SK-N-SH (cell line): Measurements from ENCODE around the gene CCR6. TPM values are rescaled to one million over a fixed set of nuclear protein-coding genes. Genes with fewer than 3 reads are reported as not detected.

Source experiments
- CTCF ChIA-PET: fragments of 300-600, 350-600 bp; formaldehyde crosslinking; extraction: SDS; loops from one replicate; lab custom pipeline; 2021; lab: Yijun Ruan, JAX
- POLR2A ChIA-PET: fragments of 350-600 bp; sonication (Branson Sonifier 250); formaldehyde crosslinking; extraction: SDS; loops from one replicate; lab custom pipeline; 2020; ENCODE audit warnings: antibody characterized with exemption, inconsistent platforms; lab: Yijun Ruan, JAX
- DNase-seq: peaks from one replicate; pipeline ENCODE4 v3.0.0; 2012
- H2AFZ ChIP-seq: fragments of 200-600 bp; sonication (generic); 2 replicates; pipeline ENCODE4 v1.8.1; 2016; ENCODE audit warnings: antibody characterized with exemption, mild to moderate bottlenecking, low read depth
- H3F3A ChIP-seq: fragments of 200-600 bp; sonication (generic); replicated peaks from 2 replicates; pipeline ENCODE3; 2016; ENCODE audit warnings: antibody characterized with exemption, mild to moderate bottlenecking; ENCODE audit not compliant: insufficient read depth
- H3K27ac ChIP-seq, 2 experiments: fragments of 200-500 bp in 1 of 2; fragments of 200-600 bp in 1 of 2; sonication (Bioruptor generic) in 1 of 2; sonication (generic), shearing (Covaris generic) in 1 of 2; 2 replicates each; pipeline versions ENCODE4 v1.5.1 to v1.6.1; 2014 to 2016; ENCODE audit warnings: low read depth in 2 of 2, inconsistent platforms in 1 of 2, low read length in 1 of 2, mild to moderate bottlenecking in 1 of 2, mixed read lengths in 1 of 2
- H3K27me3 ChIP-seq: fragments of 200-600 bp; sonication (generic), shearing (Covaris generic); 2 replicates; pipeline ENCODE4 v1.6.1; 2016; ENCODE audit warnings: mixed run types; ENCODE audit not compliant: insufficient read depth
- H3K36me3 ChIP-seq, 2 experiments: fragments of 200-500 bp in 1 of 2; fragments of 200-600 bp in 1 of 2; sonication (Bioruptor generic) in 1 of 2; sonication (generic) in 1 of 2; replicated peaks in 1 of 2; 2 replicates each; pipeline versions ENCODE3 to v1.5.1; 2014 to 2016; ENCODE audit warnings: low read length in 1 of 2, mild to moderate bottlenecking in 1 of 2; ENCODE audit not compliant: insufficient read depth in 2 of 2, control insufficient read depth in 1 of 2
- H3K4me1 ChIP-seq, 2 experiments: fragments of 200-500 bp in 1 of 2; fragments of 200-600 bp in 1 of 2; sonication (Bioruptor generic) in 1 of 2; sonication (generic), shearing (Covaris generic) in 1 of 2; 2 replicates each; pipeline versions ENCODE4 v1.5.1 to v1.6.1; 2014 to 2016; ENCODE audit warnings: low read depth in 1 of 2, low read length in 1 of 2, mixed run types in 1 of 2; ENCODE audit not compliant: insufficient read depth in 2 of 2, control insufficient read depth in 1 of 2
- H3K4me2 ChIP-seq: fragments of 200-600 bp; sonication (generic), shearing (Covaris generic); 2 replicates; pipeline ENCODE4 v1.6.1; 2017; ENCODE audit warnings: mixed run types
- H3K4me3 ChIP-seq, 2 experiments: fragments of 200-500 bp in 1 of 2; fragments of 200-600 bp in 1 of 2; sonication (Bioruptor generic) in 1 of 2; sonication (generic), shearing (Covaris generic) in 1 of 2; 2 replicates each; pipeline versions ENCODE4 v1.5.1 to v1.8.1; 2014 to 2016; ENCODE audit warnings: low read depth in 2 of 2, inconsistent platforms in 1 of 2, low read length in 1 of 2, mild to moderate bottlenecking in 1 of 2, mixed read lengths in 1 of 2, moderate library complexity in 1 of 2
- H3K79me2 ChIP-seq: fragments of 200-600 bp; sonication (generic); 2 replicates; pipeline ENCODE4 v1.8.1; 2017; ENCODE audit warnings: mild to moderate bottlenecking; ENCODE audit not compliant: insufficient read depth
- H3K9ac ChIP-seq: fragments of 200-600 bp; sonication (generic); 2 replicates; pipeline ENCODE4 v1.6.1; 2017; ENCODE audit warnings: mixed run types
- H3K9me2 ChIP-seq: fragments of 200-600 bp; sonication (generic); 2 replicates; pipeline ENCODE4 v1.6.1; 2017; ENCODE audit warnings: mixed run types
- H3K9me3 ChIP-seq: fragments of 200-600 bp; sonication (generic); 2 replicates; pipeline ENCODE4 v1.6.1; 2017; ENCODE audit warnings: mixed run types, mild to moderate bottlenecking, moderate library complexity
- H4K20me1 ChIP-seq: fragments of 200-600 bp; sonication (generic); 2 replicates; pipeline ENCODE4 v1.6.1; 2017; ENCODE audit warnings: mild to moderate bottlenecking, mixed run types; ENCODE audit not compliant: insufficient read depth
- EP300 ChIP-seq, 2 experiments: IDR thresholded peaks; 2 replicates each; pipeline versions ENCODE4 v1.4.0 to v1.6.1; 2012; ENCODE audit warnings: borderline replicate concordance in 1 of 2, low read depth in 1 of 2, low read length in 1 of 2
- FOSL2 ChIP-seq: IDR thresholded peaks from 2 replicates; pipeline ENCODE4 v1.4.0; 2012; ENCODE audit warnings: low read depth, mild to moderate bottlenecking, moderate library complexity, borderline replicate concordance
- FOXJ3 ChIP-seq: sonication (generic); formaldehyde crosslinking; IDR thresholded peaks from 2 replicates; pipeline ENCODE4 v1.5.1; 2020; ENCODE audit warnings: mild to moderate bottlenecking, missing genetic modification reagents
- FOXM1 ChIP-seq: IDR thresholded peaks from 2 replicates; pipeline ENCODE4 v1.4.0; 2012; ENCODE audit warnings: low read depth, mild to moderate bottlenecking
- GATA2 ChIP-seq: sonication (generic); formaldehyde crosslinking; IDR thresholded peaks from 2 replicates; pipeline ENCODE4 v1.5.0; 2020; ENCODE audit warnings: mild to moderate bottlenecking, missing genetic modification reagents
- IRF3 ChIP-seq: fragments of 150-350 bp; IDR thresholded peaks from 2 replicates; pipeline ENCODE4 v1.6.1; 2016; ENCODE audit warnings: mild to moderate bottlenecking, low read depth, low read length
- JUND ChIP-seq: IDR thresholded peaks from 2 replicates; pipeline ENCODE4 v1.4.0; 2012
- NFIC ChIP-seq: IDR thresholded peaks from 2 replicates; pipeline ENCODE4 v1.4.0; 2012; ENCODE audit warnings: borderline replicate concordance
- NRF1 ChIP-seq: IDR thresholded peaks from 2 replicates; pipeline ENCODE4 v1.6.1; 2012; ENCODE audit warnings: low read depth, mild to moderate bottlenecking, low read length
- POLR2AphosphoS5 ChIP-seq: IDR thresholded peaks from 2 replicates; pipeline ENCODE4 v1.6.1; 2012; ENCODE audit warnings: low read depth, low read length
- RCOR1 ChIP-seq: fragments of 150-350 bp; IDR thresholded peaks from 2 replicates; pipeline ENCODE4 v1.6.1; 2017; ENCODE audit warnings: antibody characterized with exemption, low read length
- RFX5 ChIP-seq: IDR thresholded peaks from 2 replicates; pipeline ENCODE4 v1.6.1; 2012; ENCODE audit warnings: mild to moderate bottlenecking, improper control_type of control experiment, low read length
- SIN3A ChIP-seq: IDR thresholded peaks from 2 replicates; pipeline ENCODE4 v1.6.1; 2012; ENCODE audit warnings: low read depth, mild to moderate bottlenecking, low read length, moderate library complexity, borderline replicate concordance
- SMC3 ChIP-seq: IDR thresholded peaks from 2 replicates; pipeline ENCODE4 v1.6.1; 2012; ENCODE audit warnings: low read depth, low read length, improper control_type of control experiment
- TAF1 ChIP-seq: IDR thresholded peaks from 2 replicates; pipeline ENCODE4 v1.6.1; 2012; ENCODE audit warnings: low read depth, mild to moderate bottlenecking, low read length, moderate library complexity, borderline replicate concordance
- WGBS: methylation state at CpG from one replicate; pipeline ENCODE4 v1.1.6; 2017; ENCODE audit warnings: low lambda C conversion rate; 5-methylcytosine and 5-hydroxymethylcytosine counted together
- polyA plus RNA-seq, 3 experiments: library from polyadenylated mRNA; depleted of rRNA; stranded (reverse); fragments of >200 nt; gene quantifications; 2 replicates each; pipeline ENCODE4 v1.2.3, GENCODE V29; 2012
- TF ChIP-seq, protein P1 (sequence below): fragments of 150-350 bp; IDR thresholded peaks from 2 replicates; pipeline ENCODE4 v1.6.1; 2017; ENCODE audit warnings: antibody characterized with exemption, low read length, low read depth, borderline replicate concordance
- TF ChIP-seq, protein P2 (sequence below): fragments of 200-600 bp; sonication (generic); IDR thresholded peaks from 2 replicates; pipeline ENCODE4 v1.6.1; 2017; ENCODE audit warnings: antibody characterized with exemption, mild to moderate bottlenecking, moderate library complexity
- TF ChIP-seq, protein P3 (sequence below): IDR thresholded peaks from 2 replicates; pipeline ENCODE4 v1.6.1; 2012; ENCODE audit warnings: mild to moderate bottlenecking, low read depth, low read length, moderate library complexity

The CCR6 gene
- polyA plus RNA-seq, 1 of the 3 experiments (the other 2 are of a cell fraction) = not detected

DNA sequence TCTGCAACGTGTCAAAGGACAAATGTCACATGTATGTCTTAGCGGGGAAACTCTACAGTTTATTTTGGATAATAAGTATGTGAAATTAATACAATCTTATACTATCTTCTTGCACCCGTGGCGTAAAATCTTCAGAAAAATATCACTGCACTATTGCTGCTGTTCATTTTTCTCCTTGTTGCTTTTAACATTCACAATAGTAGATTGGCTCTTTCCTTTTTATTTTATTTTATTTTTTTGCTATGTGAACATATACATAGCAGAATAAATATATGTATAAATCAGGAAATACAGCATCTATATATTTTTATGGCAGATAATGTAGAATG lies 19.5 kb downstream of the CCR6 start (continued):
- TF ChIP-seq RCOR1 (no peak), EP300 (IDR thresholded peaks at IDR 0.05; ENCODE audit: borderline replicate concordance in 1 of 2, low read depth in 1 of 2, low read length in 1 of 2) (no peak)
- TF ChIP-seq, protein P1, sequence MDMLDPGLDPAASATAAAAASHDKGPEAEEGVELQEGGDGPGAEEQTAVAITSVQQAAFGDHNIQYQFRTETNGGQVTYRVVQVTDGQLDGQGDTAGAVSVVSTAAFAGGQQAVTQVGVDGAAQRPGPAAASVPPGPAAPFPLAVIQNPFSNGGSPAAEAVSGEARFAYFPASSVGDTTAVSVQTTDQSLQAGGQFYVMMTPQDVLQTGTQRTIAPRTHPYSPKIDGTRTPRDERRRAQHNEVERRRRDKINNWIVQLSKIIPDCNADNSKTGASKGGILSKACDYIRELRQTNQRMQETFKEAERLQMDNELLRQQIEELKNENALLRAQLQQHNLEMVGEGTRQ = no peak

GRCh38 chr6:167143041-167143440 lies 20.1 kb downstream of the CCR6 start:
- no peaks in the 10 kb centered on the region for H3K36me3 ChIP-seq
- H3K4me1 ChIP-seq = peaks cover 0 to 3% of the 10 kb centered on the region in 2 experiments; a peak in 1 of 4 replicates
- ChIA-PET CTCF (interaction anchor here (0.7 to 7.6 kb wide), 10 partner anchors 9 to 368 kb away, joined by 3 to 79 read pairs (median 9); partner anchors contain the start of gene CCR6), POLR2A (no interaction called here)
- H3K27ac ChIP-seq = no peak overlapping the region
- H3K4me3 ChIP-seq = no peak overlapping the region
- H3K27me3 ChIP-seq = 0 out of 2 replicates have a peak, but pooled peaks cover 5% of the 10 kb centered on the region
- no peak for DNase-seq
- no peak overlapping the region for H3K9ac ChIP-seq
- TF ChIP-seq RFX5 (no peak), GATA2 (CRISPR knock-in tag) (no peak), JUND (no peak), TAF1 (no peak), FOXM1 (no peak), FOXJ3 (no peak), NFIC (no peak), NRF1 (no peak), FOSL2 (no peak), POLR2AphosphoS5 (no peak), SMC3 (no peak), IRF3 (no peak), SIN3A (no peak)
- TF ChIP-seq, protein P2, sequence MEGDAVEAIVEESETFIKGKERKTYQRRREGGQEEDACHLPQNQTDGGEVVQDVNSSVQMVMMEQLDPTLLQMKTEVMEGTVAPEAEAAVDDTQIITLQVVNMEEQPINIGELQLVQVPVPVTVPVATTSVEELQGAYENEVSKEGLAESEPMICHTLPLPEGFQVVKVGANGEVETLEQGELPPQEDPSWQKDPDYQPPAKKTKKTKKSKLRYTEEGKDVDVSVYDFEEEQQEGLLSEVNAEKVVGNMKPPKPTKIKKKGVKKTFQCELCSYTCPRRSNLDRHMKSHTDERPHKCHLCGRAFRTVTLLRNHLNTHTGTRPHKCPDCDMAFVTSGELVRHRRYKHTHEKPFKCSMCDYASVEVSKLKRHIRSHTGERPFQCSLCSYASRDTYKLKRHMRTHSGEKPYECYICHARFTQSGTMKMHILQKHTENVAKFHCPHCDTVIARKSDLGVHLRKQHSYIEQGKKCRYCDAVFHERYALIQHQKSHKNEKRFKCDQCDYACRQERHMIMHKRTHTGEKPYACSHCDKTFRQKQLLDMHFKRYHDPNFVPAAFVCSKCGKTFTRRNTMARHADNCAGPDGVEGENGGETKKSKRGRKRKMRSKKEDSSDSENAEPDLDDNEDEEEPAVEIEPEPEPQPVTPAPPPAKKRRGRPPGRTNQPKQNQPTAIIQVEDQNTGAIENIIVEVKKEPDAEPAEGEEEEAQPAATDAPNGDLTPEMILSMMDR = no peak
- TF ChIP-seq, protein P3, sequence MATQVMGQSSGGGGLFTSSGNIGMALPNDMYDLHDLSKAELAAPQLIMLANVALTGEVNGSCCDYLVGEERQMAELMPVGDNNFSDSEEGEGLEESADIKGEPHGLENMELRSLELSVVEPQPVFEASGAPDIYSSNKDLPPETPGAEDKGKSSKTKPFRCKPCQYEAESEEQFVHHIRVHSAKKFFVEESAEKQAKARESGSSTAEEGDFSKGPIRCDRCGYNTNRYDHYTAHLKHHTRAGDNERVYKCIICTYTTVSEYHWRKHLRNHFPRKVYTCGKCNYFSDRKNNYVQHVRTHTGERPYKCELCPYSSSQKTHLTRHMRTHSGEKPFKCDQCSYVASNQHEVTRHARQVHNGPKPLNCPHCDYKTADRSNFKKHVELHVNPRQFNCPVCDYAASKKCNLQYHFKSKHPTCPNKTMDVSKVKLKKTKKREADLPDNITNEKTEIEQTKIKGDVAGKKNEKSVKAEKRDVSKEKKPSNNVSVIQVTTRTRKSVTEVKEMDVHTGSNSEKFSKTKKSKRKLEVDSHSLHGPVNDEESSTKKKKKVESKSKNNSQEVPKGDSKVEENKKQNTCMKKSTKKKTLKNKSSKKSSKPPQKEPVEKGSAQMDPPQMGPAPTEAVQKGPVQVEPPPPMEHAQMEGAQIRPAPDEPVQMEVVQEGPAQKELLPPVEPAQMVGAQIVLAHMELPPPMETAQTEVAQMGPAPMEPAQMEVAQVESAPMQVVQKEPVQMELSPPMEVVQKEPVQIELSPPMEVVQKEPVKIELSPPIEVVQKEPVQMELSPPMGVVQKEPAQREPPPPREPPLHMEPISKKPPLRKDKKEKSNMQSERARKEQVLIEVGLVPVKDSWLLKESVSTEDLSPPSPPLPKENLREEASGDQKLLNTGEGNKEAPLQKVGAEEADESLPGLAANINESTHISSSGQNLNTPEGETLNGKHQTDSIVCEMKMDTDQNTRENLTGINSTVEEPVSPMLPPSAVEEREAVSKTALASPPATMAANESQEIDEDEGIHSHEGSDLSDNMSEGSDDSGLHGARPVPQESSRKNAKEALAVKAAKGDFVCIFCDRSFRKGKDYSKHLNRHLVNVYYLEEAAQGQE = no peak
- no peak overlapping the region for H3K4me2 ChIP-seq
- 53% methylated on average over 7 of the region's 9 CpGs for WGBS
- no peak overlapping the region for H2AFZ ChIP-seq
- H3F3A ChIP-seq = no peaks in the 10 kb centered on the region
- H3K9me2 ChIP-seq = no peaks in the 10 kb centered on the region
- no peaks in the 10 kb centered on the region for H3K79me2 ChIP-seq
- no peaks in the 10 kb centered on the region for H3K9me3 ChIP-seq
- no peaks in the 10 kb centered on the region for H4K20me1 ChIP-seq
